ENCODE data around the gene ABCA7.

The ABCA7 gene

GRCh38 chr19:1061987-1062386 is 22.1 kb downstream of the ABCA7 start:
- FAIRE-seq = no peak

- no peak for FAIRE-seq
Measured at GRCh38 chr19:1062387-1063029, 22.6 kb downstream of the ABCA7 start.

GRCh38 chr19:1063030-1063908 is 23.4 kb downstream of the ABCA7 start:
- FAIRE-seq = no peak

GRCh38 chr19:1063909-1064660 is 24.2 kb downstream of the ABCA7 start:
- FAIRE-seq = no peak

GRCh38 chr19:1064661-1065605 is 25.0 kb downstream of the ABCA7 start:
- no peak for FAIRE-seq

GRCh38 chr19:1065606-1066109 is 25.8 kb downstream of the ABCA7 start:
- no peak for FAIRE-seq

GRCh38 chr19:1066251-1066747 is 26.4 kb downstream of the ABCA7 start:
- FAIRE-seq = no peak

GRCh38 chr19:1066748-1067340 is 26.9 kb downstream of the ABCA7 start, which contains the start of gene ARHGAP45:
Gene ARHGAP45, plus strand, starts transcription at chr19:1067167. Its CDS starts 239 bp downstream, at chr19:1067406.
- FAIRE-seq = no peak

GRCh38 chr19:1067341-1067957 is 27.5 kb downstream of the ABCA7 start:
- no peak for FAIRE-seq

- no peak for FAIRE-seq
Measured at GRCh38 chr19:1068009-1069001, 28.4 kb downstream of the ABCA7 start.

- no peak for FAIRE-seq
Measured at GRCh38 chr19:1069009-1069779, 29.3 kb downstream of the ABCA7 start.

- no peak for FAIRE-seq
Measured at GRCh38 chr19:1070576-1070930, 30.6 kb downstream of the ABCA7 start.

- FAIRE-seq = no peak
Measured at GRCh38 chr19:1070931-1071791, 31.3 kb downstream of the ABCA7 start.

- no peak for FAIRE-seq
Measured at GRCh38 chr19:1072371-1073015, 32.6 kb downstream of the ABCA7 start.

- FAIRE-seq = no peak
Measured at GRCh38 chr19:1073063-1073955, 33.4 kb downstream of the ABCA7 start.

GRCh38 chr19:1073956-1074517 is 34.1 kb downstream of the ABCA7 start:
- no peak for FAIRE-seq

Measured in A204.1 (cell line).